ENCODE data around the gene LPCAT2. TPM values are rescaled to one million over a fixed set of nuclear protein-coding genes. Genes with fewer than 3 reads are reported as not detected.

LPCAT2 gene
- total RNA-seq, 4 donors from 2014 or later, result 4.6 to 66.0 (median 10.9) TPM

- TF ChIP-seq POLR2A (IDR thresholded peaks at IDR 0.05), result no peak
- no peak for TF ChIP-seq CTCF (IDR thresholded peaks at IDR 0.05)
- Histone ChIP-seq H3K36me3 (no peaks in the 10 kb centered on the region), H3K9me3 (no peaks in the 10 kb centered on the region), H3K27me3 (no peaks in the 10 kb centered on the region), H3K4me3 (no peak overlapping the region), H3K4me1 (no peaks in the 10 kb centered on the region), H3K27ac (no peak overlapping the region)
- DNase-seq, result no peak
These were observed 79.9 kb downstream of the LPCAT2 start for GRCh38 chr16:55588799-55589198.

- no peaks in the 10 kb centered on the region for H3K9me3 ChIP-seq
These were observed 83.4 kb downstream of the LPCAT2 start for GRCh38 chr16:55592306-55592705.

GRCh38 chr16:55597928-55598327 is 89.1 kb downstream of the LPCAT2 start:
- Histone ChIP-seq H3K27me3 (no peaks in the 10 kb centered on the region), H3K4me1 (no peaks in the 10 kb centered on the region), H3K4me3 (no peak overlapping the region), H3K27ac (no peak overlapping the region), H3K36me3 (no peaks in the 10 kb centered on the region), H3K9me3 (no peaks in the 10 kb centered on the region)
- TF ChIP-seq POLR2A (IDR thresholded peaks at IDR 0.05), result no peak
- TF ChIP-seq CTCF (IDR thresholded peaks at IDR 0.05), result no peak
- no peak for DNase-seq

More at GRCh38 chr16:55592306-55592705, 83.4 kb downstream of the LPCAT2 start:
- Histone ChIP-seq H3K4me3 (no peak overlapping the region), H3K36me3 (no peaks in the 10 kb centered on the region), H3K4me1 (no peaks in the 10 kb centered on the region), H3K27me3 (no peaks in the 10 kb centered on the region), H3K27ac (no peak overlapping the region)
- no peak for TF ChIP-seq CTCF (IDR thresholded peaks at IDR 0.05)
- TF ChIP-seq POLR2A (IDR thresholded peaks at IDR 0.05), result no peak
- no peak for DNase-seq

GRCh38 chr16:55605754-55606336 is 97.0 kb downstream of the LPCAT2 start:
- no peak overlapping the region for H3K27ac ChIP-seq
- TF ChIP-seq POLR2A (IDR thresholded peaks at IDR 0.05) (no peak), CTCF (IDR thresholded peaks at IDR 0.05) (no peak)
- DNase-seq, result no peak
- no peaks in the 10 kb centered on the region for H3K9me3 ChIP-seq
- H3K4me3 ChIP-seq, result no peak overlapping the region
- no peaks in the 10 kb centered on the region for H3K27me3 ChIP-seq
- H3K36me3 ChIP-seq, result no peaks in the 10 kb centered on the region
- H3K4me1 ChIP-seq, result no peaks in the 10 kb centered on the region

- no peaks in the 10 kb centered on the region for H3K36me3 ChIP-seq
- no peaks in the 10 kb centered on the region for H3K9me3 ChIP-seq
- no peaks in the 10 kb centered on the region for H3K4me1 ChIP-seq
- H3K27ac ChIP-seq, result no peak overlapping the region
- DNase-seq, result no peak
- no peak overlapping the region for H3K4me3 ChIP-seq
- TF ChIP-seq POLR2A (IDR thresholded peaks at IDR 0.05) (no peak), CTCF (IDR thresholded peaks at IDR 0.05) (no peak)
- H3K27me3 ChIP-seq, result no peaks in the 10 kb centered on the region
These were observed 104.9 kb downstream of the LPCAT2 start for GRCh38 chr16:55613613-55614335.

All from Peyer's patch (tissue), 4 donors.